Endodermal cell (in vitro differentiated cells): ENCODE data around the gene KRTAP1-1. TPM values are rescaled to one million over a fixed set of nuclear protein-coding genes. Genes with fewer than 3 reads are reported as not detected.
"Not testable (repeated sequence)": the region's sequence is repeated elsewhere in the genome, so short reads cannot be mapped to it uniquely, and the experiment has no call there.

Source experiments
- DNase-seq: peaks from one replicate; pipeline ENCODE4 v3.0.0-alpha.2; 2017
- H3K27ac ChIP-seq: 2 replicates; pipeline ENCODE4 v1.5.1; 2013; ENCODE audit warnings: mild to moderate bottlenecking, low read depth, low read length, moderate library complexity
- H3K27me3 ChIP-seq: 2 replicates; pipeline ENCODE4 v1.6.1; 2013; ENCODE audit warnings: mild to moderate bottlenecking, low read length, moderate library complexity; ENCODE audit not compliant: insufficient read depth, control insufficient read depth, poor library complexity, severe bottlenecking
- H3K36me3 ChIP-seq: 2 replicates; pipeline ENCODE4 v1.7.0; 2013; ENCODE audit warnings: mild to moderate bottlenecking, low read length, moderate library complexity; ENCODE audit not compliant: control insufficient read depth, insufficient read depth
- H3K4me1 ChIP-seq: one replicate; pipeline ENCODE4 v1.7.0; 2013; ENCODE audit warnings: low read length; ENCODE audit not compliant: control insufficient read depth, insufficient read depth
- H3K4me3 ChIP-seq: 2 replicates; pipeline ENCODE4 v1.5.1; 2013; ENCODE audit warnings: mild to moderate bottlenecking, low read length, moderate library complexity
- H3K9ac ChIP-seq: 2 replicates; pipeline ENCODE4 v1.6.1; 2013; ENCODE audit warnings: mild to moderate bottlenecking, low read length, moderate library complexity; ENCODE audit not compliant: poor library complexity, severe bottlenecking; ENCODE audit errors: extremely low read depth
- H3K9me3 ChIP-seq: 2 replicates; pipeline ENCODE4 v1.6.1; 2013; ENCODE audit warnings: mild to moderate bottlenecking, low read length, moderate library complexity; ENCODE audit not compliant: control insufficient read depth
- H3K27ac Mint-ChIP-seq: 2 replicates; pipeline ENCODE4 v1.8.0; 2020; ENCODE audit warnings: mixed read lengths
- H3K27me3 Mint-ChIP-seq: 2 replicates; pipeline ENCODE4 v1.8.0; 2021; ENCODE audit warnings: mild to moderate bottlenecking, mixed read lengths; ENCODE audit not compliant: insufficient read depth
- H3K36me3 Mint-ChIP-seq: 2 replicates; pipeline ENCODE4 v1.8.0; 2020; ENCODE audit warnings: low read depth, mixed read lengths
- H3K4me1 Mint-ChIP-seq: 2 replicates; pipeline ENCODE4 v1.8.0; 2020; ENCODE audit warnings: mixed read lengths
- H3K4me3 Mint-ChIP-seq: 2 replicates; pipeline ENCODE4 v1.8.0; 2020; ENCODE audit warnings: mild to moderate bottlenecking, moderate library complexity, mixed read lengths
- H3K9me3 Mint-ChIP-seq: 2 replicates; pipeline ENCODE4 v1.8.0; 2020; ENCODE audit warnings: mild to moderate bottlenecking, mixed read lengths
- WGBS, 2 experiments: methylation state at CpG; one replicate each; pipeline versions ENCODE4 v1.1.5 to v1.1.7; 2013; ENCODE audit warnings: missing lambda C conversion rate in 2 of 2, mixed read lengths in 1 of 2; ENCODE audit not compliant: insufficient coverage in 1 of 2, insufficient read length in 1 of 2; 5-methylcytosine and 5-hydroxymethylcytosine counted together
- long read RNA-seq, 4 experiments: library from polyadenylated mRNA in 2 of 4; library from RNA in 1 of 4; library from capped mRNA in 1 of 4; stranded (forward) in 3 of 4; unstranded in 1 of 4; transcript quantifications; one replicate each; pipeline ENCODE4 v2.0.0, GENCODE V29; 2020 to 2021; ENCODE audit warnings: inconsistent platforms in 1 of 4
- polyA plus RNA-seq, 2 experiments: library from polyadenylated mRNA; stranded (reverse); fragments of 50-300 nt; gene quantifications; one replicate each; pipeline ENCODE4 v1.2.3, GENCODE V29; 2013
- total RNA-seq, 2 donors: library from RNA; stranded (reverse); fragmentation: NEBNext Ultra II Directional in 1 of 2; extraction: Animal tissue kit (Norgen Biotek cat#: 25700) in 1 of 2; gene quantifications; 2 replicates in 1 of 2; 3 replicates in 1 of 2; pipeline ENCODE4 v1.2.1, GENCODE V29; 2021

KRTAP1-1 gene, protein sequence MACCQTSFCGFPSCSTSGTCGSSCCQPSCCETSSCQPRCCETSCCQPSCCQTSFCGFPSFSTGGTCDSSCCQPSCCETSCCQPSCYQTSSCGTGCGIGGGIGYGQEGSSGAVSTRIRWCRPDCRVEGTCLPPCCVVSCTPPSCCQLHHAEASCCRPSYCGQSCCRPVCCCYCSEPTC
- total RNA-seq: not detected
- not detected for polyA plus RNA-seq (2013, experiment 1 of 2)
- polyA plus RNA-seq (2013, experiment 2 of 2): not detected
- long read RNA-seq, experiment 1: 0 reads
- long read RNA-seq, experiment 2: 0 reads
- long read RNA-seq, experiment 3: 0 reads
- long read RNA-seq, experiment 4: 0 reads

DNA sequence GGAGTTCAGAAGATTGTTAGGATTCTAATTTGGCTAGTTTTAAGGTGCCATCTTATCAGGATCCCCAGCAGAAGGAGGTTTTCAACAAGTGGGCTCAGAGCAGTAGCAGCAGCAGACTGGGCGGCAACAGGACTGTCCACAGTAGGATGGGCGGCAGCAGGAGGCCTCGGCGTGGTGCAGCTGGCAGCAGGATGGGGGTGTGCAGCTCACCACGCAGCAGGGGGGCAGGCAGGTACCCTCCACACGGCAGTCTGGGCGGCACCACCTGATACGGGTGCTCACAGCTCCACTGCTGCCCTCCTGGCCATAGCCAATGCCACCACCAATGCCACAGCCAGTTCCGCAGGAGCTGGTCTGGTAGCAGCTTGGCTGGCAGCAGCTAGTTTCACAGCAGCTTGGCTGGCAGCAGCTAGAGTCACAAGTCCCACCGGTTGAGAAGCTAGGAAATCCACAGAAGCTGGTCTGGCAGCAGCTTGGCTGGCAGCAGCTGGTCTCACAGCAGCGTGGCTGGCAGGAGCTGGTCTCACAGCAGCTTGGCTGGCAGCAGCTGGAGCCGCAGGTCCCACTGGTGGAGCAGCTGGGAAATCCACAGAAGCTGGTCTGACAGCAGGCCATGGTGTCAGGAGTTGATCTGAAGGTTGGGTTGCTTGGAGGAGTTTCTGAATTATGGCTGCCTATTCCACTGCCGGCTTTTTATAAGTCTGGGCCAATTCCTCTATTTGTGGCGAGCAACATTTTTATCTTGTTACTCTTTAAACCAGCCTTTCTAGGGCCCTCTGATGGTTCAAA lies at the start of gene KRTAP1-1:
KRTAP1-1 (minus strand) TSS at position 668 of the 789 bp plus-strand sequence; CDS start at position 615, 53 bp downstream.
- not testable (repeated sequence) for H3K9ac ChIP-seq, H3K36me3 Mint-ChIP-seq, H3K4me1 Mint-ChIP-seq, H3K27me3 ChIP-seq, H3K36me3 ChIP-seq, H3K4me3 ChIP-seq, H3K27ac ChIP-seq, H3K9me3 Mint-ChIP-seq, H3K27me3 Mint-ChIP-seq, DNase-seq, H3K27ac Mint-ChIP-seq, H3K4me3 Mint-ChIP-seq, H3K4me1 ChIP-seq, H3K9me3 ChIP-seq
- WGBS, 2 experiments: 89 to 92% methylated on average over 4 to 12 of the region's 14 CpGs

DNA sequence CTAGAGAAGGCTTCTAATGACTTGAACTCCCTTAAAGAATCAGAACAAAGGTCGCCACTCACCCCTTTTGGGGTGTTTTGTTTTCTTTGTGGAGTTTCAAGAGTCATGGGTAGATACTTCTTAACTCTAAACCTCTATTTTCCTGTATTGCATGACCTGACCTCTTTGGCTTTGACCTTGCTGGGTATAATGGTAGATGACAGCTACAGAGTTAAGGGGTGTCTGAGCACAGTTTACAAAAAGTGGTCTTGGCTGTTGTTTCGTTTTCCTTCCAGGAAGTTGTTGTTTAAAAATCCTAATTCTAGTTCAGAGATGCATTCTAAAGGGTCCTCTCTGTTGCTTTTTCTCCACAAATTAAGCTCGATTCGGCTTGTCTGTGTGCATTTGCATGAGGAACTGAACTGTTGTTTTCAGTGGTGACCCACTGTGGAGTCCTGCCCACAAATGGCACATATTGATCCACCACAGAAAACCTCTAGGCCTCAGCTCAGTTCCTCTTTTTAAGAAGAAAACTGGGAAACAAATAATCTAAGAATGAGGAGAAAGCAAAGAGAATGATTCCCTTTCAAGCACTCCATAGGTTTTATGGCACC lies 47.6 kb upstream of the KRTAP1-1 start:
- H3K9ac ChIP-seq: not testable (repeated sequence)
- WGBS, 2 experiments: 40 to 74% methylated on average over 1 to 3 of the region's 4 CpGs

DNA sequence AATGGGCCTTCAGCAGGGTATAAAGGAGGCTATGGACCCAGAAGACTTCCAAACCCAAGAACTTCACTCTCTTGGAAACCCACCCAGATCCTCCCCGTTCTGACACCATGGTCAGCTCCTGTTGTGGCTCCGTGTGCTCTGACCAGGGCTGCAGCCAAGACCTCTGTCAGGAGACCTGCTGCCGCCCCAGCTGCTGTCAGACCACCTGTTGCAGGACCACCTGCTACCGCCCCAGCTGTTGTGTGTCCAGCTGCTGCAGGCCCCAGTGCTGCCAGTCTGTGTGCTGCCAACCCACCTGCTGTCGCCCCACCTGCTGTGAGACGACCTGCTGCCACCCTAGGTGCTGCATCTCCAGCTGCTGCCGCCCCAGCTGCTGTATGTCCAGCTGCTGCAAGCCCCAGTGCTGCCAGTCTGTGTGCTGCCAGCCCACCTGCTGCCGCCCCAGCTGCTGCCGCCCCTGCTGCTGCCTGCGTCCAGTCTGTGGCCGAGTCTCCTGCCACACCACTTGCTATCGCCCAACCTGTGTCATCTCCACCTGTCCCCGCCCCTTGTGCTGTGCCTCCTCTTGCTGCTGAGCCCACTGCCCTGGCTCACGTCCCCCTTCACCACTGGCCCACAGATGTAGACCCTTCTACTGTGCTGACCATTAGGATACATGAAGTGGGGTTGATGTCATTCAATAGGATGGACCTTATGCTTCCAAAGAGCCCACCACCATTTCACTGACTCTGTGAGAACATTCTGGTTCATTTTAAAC lies 43.0 kb upstream of the KRTAP1-1 start, which contains the start of gene KRTAP4-7:
KRTAP4-7 (plus strand) TSS at position 51 of the 757 bp plus-strand sequence; CDS start at position 108, 57 bp downstream.
- not testable (repeated sequence) for H3K27ac ChIP-seq, H3K27me3 Mint-ChIP-seq, H3K27ac Mint-ChIP-seq, DNase-seq, H3K36me3 ChIP-seq, H3K4me1 ChIP-seq, H3K27me3 ChIP-seq, H3K36me3 Mint-ChIP-seq, H3K4me1 Mint-ChIP-seq, H3K9me3 Mint-ChIP-seq, H3K9ac ChIP-seq, H3K4me3 ChIP-seq, H3K9me3 ChIP-seq, H3K4me3 Mint-ChIP-seq
- 70 to 88% methylated on average over 3 to 13 of the region's 14 CpGs for WGBS, 2 experiments

More for the DNA sequence above, 47.6 kb upstream of the KRTAP1-1 start:
- H3K9me3 Mint-ChIP-seq: peaks cover 21% of the 10 kb centered on the region
- not testable (repeated sequence) for DNase-seq, H3K4me3 ChIP-seq, H3K27me3 ChIP-seq, H3K27ac ChIP-seq, H3K27ac Mint-ChIP-seq, H3K27me3 Mint-ChIP-seq, H3K4me1 Mint-ChIP-seq, H3K4me1 ChIP-seq, H3K36me3 ChIP-seq, H3K4me3 Mint-ChIP-seq, H3K36me3 Mint-ChIP-seq
- peaks cover 17% of the 10 kb centered on the region for H3K9me3 ChIP-seq

DNA sequence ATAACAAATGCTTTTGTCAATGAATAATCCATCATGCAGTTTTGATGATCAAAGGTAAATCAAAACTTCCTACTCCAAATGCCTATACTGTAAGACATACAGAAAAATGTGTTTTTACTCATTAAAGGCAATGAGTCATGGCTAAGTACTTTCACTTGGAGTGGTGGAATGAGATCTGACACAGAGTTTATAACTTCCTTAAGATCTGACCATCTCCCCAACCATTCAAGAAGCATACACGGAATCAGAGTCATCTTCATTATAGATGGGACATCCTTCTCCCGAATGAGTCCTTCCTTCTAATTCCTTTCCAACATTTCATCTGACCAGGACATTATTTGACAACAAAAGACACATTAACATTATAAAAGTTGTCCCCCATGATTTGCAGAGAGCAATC lies 42.2 kb upstream of the KRTAP1-1 start:
- not testable (repeated sequence) for H3K4me1 ChIP-seq, H3K27ac ChIP-seq, H3K4me3 Mint-ChIP-seq, H3K27ac Mint-ChIP-seq, H3K9me3 Mint-ChIP-seq, H3K27me3 ChIP-seq, H3K4me1 Mint-ChIP-seq, H3K4me3 ChIP-seq, H3K36me3 Mint-ChIP-seq, H3K36me3 ChIP-seq, H3K9ac ChIP-seq, H3K27me3 Mint-ChIP-seq, DNase-seq, H3K9me3 ChIP-seq
- 40 to 67% methylated on average over 1 of the region's 2 CpGs for WGBS, 2 experiments
